Measurements from ENCODE around the gene SRGAP1. TPM values are rescaled to one million over a fixed set of nuclear protein-coding genes. Genes with fewer than 3 reads are reported as not detected.

Gene SRGAP1
- total RNA-seq, 1 donor from 2014 or later: 3.0 TPM

DNA sequence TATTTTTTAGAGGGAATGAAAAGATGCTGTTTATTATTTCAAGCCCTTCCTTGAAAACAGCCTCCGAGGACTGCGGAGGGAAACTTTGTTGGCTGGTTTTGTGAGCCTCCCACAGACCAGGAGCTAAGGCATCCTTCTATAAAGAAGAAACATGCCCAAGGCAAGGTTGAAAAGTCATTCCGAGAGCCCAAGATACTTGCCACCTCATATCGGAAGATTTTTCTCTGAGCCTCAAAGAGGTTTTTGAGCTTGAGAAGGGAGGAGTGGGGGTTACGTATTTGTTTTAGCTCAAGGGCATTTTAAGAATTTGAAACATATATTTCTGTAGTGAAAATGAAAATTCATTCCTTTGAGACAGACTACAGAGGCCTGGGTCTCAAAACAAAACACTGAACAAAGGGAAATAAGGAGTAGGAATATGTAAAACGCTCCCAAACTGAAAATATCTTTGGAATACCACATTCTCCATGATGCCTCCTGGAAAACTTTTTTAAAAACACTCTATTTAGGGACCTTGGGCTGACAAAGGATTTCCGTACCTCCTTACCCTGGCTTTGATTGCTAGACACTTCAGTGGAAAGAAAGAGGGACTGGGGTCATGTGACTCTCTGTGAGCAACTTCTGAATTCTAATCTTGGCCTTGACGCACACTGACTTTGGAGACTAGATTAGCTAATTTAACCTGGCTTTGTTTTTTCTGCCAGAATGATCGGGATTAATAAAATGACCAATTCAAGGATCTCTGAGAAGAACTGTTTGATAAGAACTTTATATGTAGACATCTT, 180.9 kb downstream of the SRGAP1 start:
- H3K36me3 Mint-ChIP-seq: peaks cover 7% of the 10 kb centered on the region
- Histone ChIP-seq H3K9ac (no peak overlapping the region), H4K20me1 (ENCODE audit: low read depth) (no peaks in the 10 kb centered on the region), H3F3A (ENCODE audit: low read depth) (no peaks in the 10 kb centered on the region), H2AFZ (replicated peaks) (no peak overlapping the region), H3K4me3 (no peak overlapping the region), H3K4me2 (no peak overlapping the region), H3K4me1 (no peaks in the 10 kb centered on the region), H3K36me3 (no peaks in the 10 kb centered on the region), H3K27ac (no peak overlapping the region), H3K9me3 (ENCODE audit: low read depth) (no peaks in the 10 kb centered on the region), H3K27me3 (no peaks in the 10 kb centered on the region), H3K79me2 (ENCODE audit: low read depth) (no peaks in the 10 kb centered on the region)
- H3K27ac Mint-ChIP-seq: no peak overlapping the region
- no peak overlapping the region for H3K4me3 Mint-ChIP-seq
- no peaks in the 10 kb centered on the region for H3K9me3 Mint-ChIP-seq
- DNase-seq (ENCODE audit: low spot score): no peak
- H3K27me3 Mint-ChIP-seq (ENCODE audit: insufficient read depth, low read depth): no peaks in the 10 kb centered on the region
- no peaks in the 10 kb centered on the region for H3K4me1 Mint-ChIP-seq
- TF ChIP-seq EZH2phosphoT487 (IDR thresholded peaks at IDR 0.05): no peak
- TF ChIP-seq, protein P1, sequence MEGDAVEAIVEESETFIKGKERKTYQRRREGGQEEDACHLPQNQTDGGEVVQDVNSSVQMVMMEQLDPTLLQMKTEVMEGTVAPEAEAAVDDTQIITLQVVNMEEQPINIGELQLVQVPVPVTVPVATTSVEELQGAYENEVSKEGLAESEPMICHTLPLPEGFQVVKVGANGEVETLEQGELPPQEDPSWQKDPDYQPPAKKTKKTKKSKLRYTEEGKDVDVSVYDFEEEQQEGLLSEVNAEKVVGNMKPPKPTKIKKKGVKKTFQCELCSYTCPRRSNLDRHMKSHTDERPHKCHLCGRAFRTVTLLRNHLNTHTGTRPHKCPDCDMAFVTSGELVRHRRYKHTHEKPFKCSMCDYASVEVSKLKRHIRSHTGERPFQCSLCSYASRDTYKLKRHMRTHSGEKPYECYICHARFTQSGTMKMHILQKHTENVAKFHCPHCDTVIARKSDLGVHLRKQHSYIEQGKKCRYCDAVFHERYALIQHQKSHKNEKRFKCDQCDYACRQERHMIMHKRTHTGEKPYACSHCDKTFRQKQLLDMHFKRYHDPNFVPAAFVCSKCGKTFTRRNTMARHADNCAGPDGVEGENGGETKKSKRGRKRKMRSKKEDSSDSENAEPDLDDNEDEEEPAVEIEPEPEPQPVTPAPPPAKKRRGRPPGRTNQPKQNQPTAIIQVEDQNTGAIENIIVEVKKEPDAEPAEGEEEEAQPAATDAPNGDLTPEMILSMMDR (IDR thresholded peaks at IDR 0.05): no peak
- no peak for TF ChIP-seq EZH2 (IDR thresholded peaks at IDR 0.05)

DNA sequence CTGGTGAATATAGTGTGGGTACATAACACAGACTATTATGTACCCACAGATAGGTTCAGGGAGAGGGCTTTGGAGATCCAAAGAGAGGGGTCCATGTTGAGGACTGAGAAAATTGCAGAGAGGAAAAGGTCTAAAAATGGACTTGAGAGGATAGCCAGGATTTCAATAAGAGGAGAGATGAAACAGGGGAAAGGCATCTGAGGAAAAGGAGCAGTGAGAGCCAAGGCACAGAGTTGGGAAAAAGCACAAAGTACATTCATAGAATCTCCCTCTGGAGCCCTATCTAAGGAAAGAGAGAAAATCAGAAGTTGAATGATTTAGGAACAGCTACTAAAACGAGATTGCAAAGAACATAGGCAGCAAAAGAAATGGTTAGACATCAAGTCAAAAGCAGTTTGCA, 182.8 kb downstream of the SRGAP1 start:
- Mint-ChIP-seq H3K9me3 (no peaks in the 10 kb centered on the region), H3K4me3 (no peak overlapping the region), H3K4me1 (no peaks in the 10 kb centered on the region), H3K36me3 (peaks cover 5% of the 10 kb centered on the region), H3K27me3 (ENCODE audit: insufficient read depth, low read depth) (peaks cover 4% of the 10 kb centered on the region), H3K27ac (no peak overlapping the region)
- DNase-seq (ENCODE audit: low spot score): no peak
- Histone ChIP-seq H3K27me3 (no peaks in the 10 kb centered on the region), H4K20me1 (ENCODE audit: low read depth) (no peaks in the 10 kb centered on the region), H3K4me2 (no peak overlapping the region), H3K4me1 (no peaks in the 10 kb centered on the region), H3K4me3 (no peak overlapping the region), H3K36me3 (no peaks in the 10 kb centered on the region), H3K9me3 (ENCODE audit: low read depth) (no peaks in the 10 kb centered on the region), H2AFZ (replicated peaks) (no peak overlapping the region), H3K79me2 (ENCODE audit: low read depth) (no peaks in the 10 kb centered on the region), H3F3A (ENCODE audit: low read depth) (no peaks in the 10 kb centered on the region), H3K27ac (no peak overlapping the region), H3K9ac (no peak overlapping the region)
- TF ChIP-seq, protein P1 (IDR thresholded peaks at IDR 0.05): no peak
- TF ChIP-seq EZH2phosphoT487 (IDR thresholded peaks at IDR 0.05) (no peak), EZH2 (IDR thresholded peaks at IDR 0.05) (no peak)

DNA sequence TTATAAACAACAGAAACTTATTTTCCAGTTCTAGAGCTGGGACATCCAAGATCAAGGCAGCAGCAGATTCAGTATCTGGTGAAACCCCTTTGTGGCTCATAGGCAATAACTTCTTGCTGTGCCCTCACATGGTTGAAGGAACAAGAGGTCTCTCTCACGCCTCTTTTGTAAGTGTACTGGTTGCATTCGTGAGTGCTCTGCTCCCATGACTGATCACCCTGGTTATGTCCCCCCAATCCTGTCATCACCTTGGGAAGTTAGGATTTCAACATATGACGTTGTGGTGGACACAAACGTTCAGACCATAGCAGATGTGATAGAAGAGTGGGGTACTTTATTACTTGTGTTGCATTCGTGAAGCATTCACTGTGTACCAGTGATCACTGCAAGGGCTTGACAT, 184.0 kb downstream of the SRGAP1 start:
- Histone ChIP-seq H3K4me1 (no peaks in the 10 kb centered on the region), H3K4me2 (no peak overlapping the region), H2AFZ (replicated peaks) (no peak overlapping the region), H3K36me3 (no peaks in the 10 kb centered on the region), H3K27me3 (no peaks in the 10 kb centered on the region), H3K4me3 (no peak overlapping the region), H3K9me3 (ENCODE audit: low read depth) (no peaks in the 10 kb centered on the region), H3F3A (ENCODE audit: low read depth) (no peaks in the 10 kb centered on the region), H4K20me1 (ENCODE audit: low read depth) (no peaks in the 10 kb centered on the region), H3K27ac (no peak overlapping the region), H3K9ac (no peak overlapping the region), H3K79me2 (ENCODE audit: low read depth) (no peaks in the 10 kb centered on the region)
- no peak overlapping the region for H3K27ac Mint-ChIP-seq
- no peak overlapping the region for H3K4me3 Mint-ChIP-seq
- H3K4me1 Mint-ChIP-seq: no peaks in the 10 kb centered on the region
- no peak for DNase-seq (ENCODE audit: low spot score)
- H3K27me3 Mint-ChIP-seq (ENCODE audit: insufficient read depth, low read depth): peaks cover 4% of the 10 kb centered on the region
- TF ChIP-seq EZH2phosphoT487 (IDR thresholded peaks at IDR 0.05) (no peak), EZH2 (IDR thresholded peaks at IDR 0.05) (no peak)
- TF ChIP-seq, protein P1 (IDR thresholded peaks at IDR 0.05): no peak
- H3K36me3 Mint-ChIP-seq: peaks cover 6% of the 10 kb centered on the region
- no peaks in the 10 kb centered on the region for H3K9me3 Mint-ChIP-seq
